ENCODE results near the gene GPBAR1.

Gene GPBAR1

DNA sequence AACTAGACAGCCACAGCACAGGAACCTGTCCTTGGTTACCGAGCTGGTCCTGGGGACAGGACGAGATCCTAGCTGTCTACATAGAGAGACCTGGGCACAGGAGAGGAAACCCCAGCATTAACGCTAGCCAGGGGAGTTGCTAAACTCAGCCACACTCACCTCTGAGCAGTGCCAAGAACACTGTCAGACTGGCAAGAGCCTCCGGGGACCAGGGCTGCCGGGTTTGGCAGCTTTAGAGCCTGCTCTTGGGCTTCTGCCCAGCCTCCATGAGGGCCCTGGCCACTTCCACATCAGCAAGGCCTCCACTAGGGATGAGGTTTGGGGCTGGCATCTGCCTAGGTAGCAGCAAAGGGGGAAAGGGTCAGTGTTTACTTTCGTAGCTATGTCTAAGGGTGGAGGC is 24.8 kb downstream of the GPBAR1 start:
- DNase-seq (ENCODE audit: low read depth, low spot score): no peak

DNA sequence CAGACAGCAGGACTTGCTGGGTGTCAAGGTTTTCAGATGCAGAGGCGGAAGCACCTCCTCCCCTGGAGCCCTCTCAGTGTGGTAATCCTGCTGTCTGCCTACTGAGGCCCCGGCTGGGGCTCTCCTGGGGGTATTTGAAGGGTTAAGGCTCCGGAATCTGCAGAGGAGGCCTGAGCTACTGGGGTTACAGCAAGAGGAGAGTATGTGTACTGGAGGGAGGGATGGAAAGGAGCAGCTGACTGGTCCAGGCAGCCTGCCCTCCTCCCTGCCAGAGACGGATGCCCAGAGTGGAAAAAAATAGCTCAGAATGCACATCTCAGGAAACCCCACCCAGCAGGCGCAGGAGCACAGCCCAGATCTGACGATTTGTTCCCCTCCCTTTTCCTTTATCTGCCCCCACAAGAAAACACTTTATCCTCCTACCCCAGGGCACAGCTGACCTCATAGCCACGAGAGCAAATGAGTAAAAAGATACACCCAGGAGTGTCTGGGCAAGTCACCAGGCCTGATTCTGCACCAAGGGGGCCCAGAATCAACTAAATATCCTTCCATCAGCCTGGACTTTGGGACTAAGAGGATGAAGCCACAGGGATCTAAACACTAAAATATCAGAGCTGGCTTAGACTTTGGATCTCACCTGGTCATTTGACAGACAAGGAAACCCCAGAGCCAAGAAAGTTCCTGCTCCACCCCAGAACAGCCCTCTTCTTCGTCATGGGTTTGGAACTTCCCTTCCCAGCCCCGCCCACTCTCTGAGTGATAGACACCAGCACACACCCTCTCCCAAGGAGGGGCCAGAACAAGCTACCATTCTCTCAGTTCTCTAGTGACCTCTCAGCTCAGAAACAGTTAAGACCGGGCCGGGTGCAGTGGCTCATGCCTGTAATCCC is 26.0 kb downstream of the GPBAR1 start:
- DNase-seq (ENCODE audit: low read depth, low spot score): peak; percentile 51

DNA sequence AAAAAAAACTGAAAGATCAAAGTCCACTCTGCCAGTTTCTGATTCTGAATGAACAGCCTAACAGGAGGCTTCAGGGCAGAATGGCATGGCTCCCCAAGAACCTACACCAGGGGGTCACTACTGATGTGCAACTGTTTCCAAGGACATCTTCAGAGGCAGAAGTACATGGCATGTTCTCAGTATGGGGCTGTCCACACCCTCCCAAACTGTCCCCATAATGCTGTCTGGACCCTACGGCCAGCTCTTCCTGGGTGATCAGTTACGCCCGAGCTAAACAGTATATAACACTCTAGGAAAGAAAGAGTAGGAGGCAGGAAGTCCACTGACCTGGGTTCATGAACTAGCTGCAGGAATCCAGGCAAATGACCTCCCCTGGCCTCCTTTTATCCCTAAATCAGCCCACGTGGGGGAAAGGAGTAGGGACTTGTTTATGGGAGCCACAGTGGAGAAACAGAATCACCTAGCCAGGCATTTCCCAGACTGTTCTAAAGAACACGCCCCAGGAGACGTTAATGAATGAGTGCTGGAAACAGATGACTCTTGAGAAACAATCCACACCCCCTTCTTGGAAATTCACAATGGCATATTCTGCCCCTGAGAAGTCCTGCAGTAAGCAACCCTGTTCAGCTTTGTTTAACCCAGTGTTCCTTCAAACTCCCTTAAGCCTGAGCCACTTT is 29.0 kb downstream of the GPBAR1 start:
- no peak for DNase-seq (ENCODE audit: low read depth, low spot score)

DNA sequence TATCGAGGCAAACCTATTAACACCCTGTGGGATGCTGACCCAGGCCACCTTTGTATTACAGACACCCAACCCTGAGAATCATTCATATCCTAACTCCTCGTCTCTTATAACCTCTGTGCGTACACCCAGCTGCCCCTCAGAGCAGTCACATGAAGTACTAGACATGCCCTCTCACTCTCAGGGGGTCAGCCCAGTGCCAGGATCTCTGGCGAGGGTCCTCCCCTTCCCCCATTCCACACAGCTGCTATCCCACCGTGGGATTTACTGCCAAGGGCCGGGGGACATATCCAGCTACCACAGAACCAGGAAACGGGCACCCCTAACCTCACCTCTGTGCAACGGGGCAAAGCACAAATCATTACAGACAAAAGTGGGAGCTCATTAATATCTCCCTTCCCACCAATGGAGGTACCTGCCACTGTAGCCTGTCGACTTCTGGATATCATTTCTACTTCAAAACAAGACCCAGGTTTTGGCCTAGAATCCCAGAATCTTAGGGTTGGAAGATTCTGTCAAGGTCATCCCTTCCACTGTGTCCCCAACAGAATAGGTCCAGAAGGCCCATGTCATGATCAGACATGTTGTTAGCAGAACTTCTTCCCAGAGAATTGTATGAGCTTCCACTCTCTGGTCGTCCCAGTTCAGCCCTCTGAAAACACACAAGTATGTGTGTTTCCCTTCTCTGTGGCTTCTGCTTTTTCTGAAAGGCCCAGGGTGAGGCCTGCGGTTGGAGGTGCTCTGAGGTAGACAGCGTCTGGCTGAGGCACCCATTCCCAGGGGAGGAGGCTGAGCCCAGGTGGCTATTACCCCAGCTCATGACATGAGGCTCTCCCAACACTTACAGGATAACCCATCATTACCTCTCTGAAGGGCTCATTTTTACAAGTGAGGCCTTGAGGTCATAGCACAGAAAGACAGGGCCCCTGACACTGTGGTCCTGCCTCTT is 29.8 kb downstream of the GPBAR1 start:
- no peak for DNase-seq (ENCODE audit: low read depth, low spot score)

DNA sequence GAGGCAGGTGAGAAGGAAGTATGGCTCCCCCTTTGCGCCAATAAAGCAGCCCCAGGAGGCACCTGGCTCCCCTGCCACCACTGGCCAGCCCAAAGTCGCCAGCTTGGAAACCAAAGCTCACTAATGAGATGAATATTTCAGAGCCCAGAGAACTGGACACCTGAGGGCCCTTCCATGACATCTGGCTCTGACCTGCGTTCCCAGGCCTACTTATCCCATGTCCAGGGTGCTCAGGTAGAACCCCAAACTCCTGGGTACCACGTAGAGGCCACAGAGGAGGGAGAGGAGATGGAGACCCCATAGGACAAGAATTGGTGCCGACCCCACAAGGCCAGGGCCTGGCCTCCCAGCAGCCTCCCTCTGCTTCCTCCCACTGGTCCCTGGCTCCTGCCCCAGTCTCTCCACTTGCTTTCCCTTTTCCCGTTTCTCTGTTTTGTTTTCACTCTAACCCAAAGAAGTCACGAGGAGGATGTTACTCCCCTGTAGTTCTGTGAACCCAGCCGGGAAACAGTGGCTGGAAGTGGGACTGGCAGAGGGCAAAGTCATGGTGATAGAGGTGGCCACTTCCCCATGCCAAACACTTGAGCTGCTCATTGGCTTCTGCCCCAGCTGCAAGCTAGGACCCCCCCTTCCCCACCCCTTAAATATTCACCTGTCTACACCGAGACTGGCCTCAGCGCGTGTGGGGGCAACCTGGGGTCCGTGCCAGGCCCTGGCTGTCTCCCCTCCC is 30.7 kb downstream of the GPBAR1 start:
- DNase-seq (ENCODE audit: low read depth, low spot score): no peak

DNA sequence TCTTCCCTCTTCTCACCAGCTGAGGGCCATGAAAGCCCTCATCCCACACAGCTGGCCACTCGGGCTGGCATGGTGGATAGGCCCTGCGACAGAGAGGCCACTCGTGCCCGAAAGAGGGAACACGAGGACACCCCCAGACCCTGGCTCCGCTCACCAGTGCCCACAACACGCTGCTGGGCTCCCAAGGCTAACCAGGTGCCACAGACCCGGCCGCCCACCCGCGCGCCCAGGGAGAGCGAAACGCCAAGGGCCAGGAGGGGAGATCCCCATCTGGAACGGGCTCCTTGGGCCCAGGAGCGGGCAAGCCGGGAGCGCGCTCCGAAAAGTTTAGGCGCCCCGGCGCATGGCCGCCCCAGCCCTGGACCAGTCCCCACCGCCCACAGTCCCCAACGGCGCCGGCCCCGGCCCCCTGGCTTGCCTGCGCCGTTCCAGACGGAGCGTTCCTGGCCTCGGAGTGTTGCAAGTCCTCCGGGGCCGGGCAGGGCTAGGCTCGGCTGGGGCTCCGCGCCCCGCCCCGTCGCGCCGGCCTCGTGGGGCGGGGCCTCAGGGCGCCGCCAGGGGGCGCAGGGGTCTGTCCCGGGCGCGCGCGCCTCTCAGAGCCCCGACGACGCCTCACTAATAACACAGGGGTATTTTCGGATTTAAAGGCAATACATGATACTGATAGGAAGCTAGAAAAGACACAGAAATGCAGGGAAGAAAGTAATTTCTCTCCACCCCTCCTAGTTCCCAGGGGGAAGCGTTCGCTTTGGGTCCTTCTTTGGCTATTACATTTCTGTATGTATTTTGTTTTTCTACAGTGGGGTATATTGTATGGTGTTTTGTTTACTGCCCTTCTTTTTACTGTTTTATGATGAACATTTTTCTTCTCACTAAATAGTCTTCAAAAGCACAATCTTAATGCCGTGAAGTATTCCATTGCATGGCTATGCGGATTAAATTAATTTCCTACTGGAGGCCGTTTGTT is 31.5 kb downstream of the GPBAR1 start, which contains the start of gene TMBIM1:
Gene TMBIM1, minus strand, starts transcription at position 456 of the 967 bp plus-strand sequence. CDS start 10,362 bp downstream, outside the sequence.
- peak; percentile 59 for DNase-seq (ENCODE audit: low read depth, low spot score)

DNA sequence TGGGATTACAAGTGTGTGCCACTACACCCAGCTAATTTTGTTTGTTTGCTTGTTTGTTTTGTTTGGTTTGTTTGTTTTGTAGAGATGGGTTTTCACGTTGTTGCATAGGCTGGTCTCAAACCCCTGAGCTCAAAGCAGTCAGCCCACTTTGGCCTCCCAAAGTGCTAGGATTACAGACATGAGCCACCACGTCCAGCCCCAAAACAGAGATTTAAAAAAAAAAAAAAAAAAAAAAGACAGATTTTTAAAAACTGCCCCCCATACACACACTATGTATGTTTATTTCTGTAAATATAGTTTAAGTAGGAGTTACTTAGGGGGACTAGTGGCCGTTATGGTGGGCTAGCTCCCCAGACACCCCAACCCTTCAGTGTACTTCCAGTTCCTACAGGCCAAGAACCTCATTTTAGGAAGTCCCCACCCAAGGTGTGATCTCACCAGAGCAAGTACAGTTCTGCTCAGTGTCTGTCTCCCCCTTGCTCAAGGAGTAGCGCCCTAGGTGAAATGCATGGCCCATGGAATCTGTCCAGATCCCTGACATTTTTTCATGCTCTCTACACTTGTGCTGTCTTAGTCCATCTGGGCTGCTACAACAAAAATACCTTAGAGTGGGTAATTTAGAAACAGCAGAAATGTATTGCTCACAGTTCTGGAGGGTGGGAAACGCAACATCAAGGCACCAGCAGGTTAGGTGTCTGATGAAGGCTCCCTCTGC is 33.1 kb downstream of the GPBAR1 start:
- no peak for DNase-seq (ENCODE audit: low read depth, low spot score)

DNA sequence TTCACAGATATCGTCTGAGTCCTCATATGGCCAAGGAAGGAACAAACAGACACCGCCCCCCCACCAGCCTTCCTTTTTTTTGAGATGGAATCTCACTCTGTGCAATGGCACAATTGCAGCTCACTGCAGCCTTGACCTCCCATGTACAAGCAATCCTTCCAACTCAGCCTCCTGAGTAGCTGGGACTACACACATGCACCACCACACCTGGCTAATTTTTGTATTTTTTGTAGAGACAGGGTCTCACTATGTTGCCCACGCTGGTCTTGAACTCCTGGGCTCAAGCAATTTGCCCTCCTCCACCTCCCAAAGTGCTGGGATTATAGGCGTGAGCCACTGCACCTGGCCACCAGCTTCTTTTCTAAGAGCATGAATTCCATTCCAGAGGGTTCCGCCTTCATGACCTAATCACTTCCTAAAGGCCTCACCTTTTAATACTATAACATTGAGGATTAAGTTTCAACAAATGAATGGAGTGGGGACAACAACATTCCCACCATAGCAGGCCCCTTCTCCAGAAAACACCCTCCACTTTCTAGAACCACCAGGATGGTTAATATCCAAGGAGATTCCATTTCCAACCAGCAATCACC is 33.7 kb downstream of the GPBAR1 start:
- DNase-seq (ENCODE audit: low read depth, low spot score): no peak

DNA sequence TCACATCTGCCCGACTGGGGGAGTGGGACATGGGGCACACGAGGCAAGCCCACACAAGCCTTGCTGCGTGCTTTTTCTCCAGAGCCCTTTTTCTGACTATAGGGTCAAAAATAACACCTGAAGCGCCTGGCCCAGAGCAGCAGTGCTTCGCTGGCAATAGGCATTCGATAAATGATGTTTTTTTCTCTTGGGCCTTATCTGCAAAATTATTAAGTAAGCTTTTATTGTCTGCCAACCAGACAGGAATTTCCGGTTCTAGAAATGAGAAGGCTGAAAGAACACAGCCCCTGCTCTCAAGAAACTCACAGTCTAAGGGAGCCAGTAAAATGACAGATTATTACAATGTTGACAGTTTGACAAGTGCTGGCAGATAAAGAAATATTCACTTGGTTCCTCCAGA is 34.2 kb downstream of the GPBAR1 start:
- DNase-seq (ENCODE audit: low read depth, low spot score): no peak

DNA sequence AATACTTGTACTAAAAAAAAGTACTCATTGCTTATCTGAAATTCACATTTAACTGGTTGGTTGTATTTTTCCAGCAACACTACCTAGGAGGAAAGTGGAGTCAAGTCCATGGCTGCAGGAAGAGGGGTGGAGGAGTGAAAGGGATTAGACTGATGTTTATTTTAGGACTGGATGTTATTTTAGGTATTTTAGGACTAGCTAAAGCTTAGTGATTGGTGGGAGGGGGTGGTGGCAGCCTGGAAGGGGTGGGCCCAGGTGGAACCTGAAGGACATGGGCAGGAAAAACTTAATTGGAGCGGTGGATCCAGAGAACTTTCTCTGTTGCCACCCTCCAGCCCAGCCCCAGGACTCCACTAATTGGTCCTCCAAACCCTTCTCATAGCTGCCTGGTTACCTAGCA is 35.4 kb downstream of the GPBAR1 start:
- DNase-seq (ENCODE audit: low read depth, low spot score): no peak

DNA sequence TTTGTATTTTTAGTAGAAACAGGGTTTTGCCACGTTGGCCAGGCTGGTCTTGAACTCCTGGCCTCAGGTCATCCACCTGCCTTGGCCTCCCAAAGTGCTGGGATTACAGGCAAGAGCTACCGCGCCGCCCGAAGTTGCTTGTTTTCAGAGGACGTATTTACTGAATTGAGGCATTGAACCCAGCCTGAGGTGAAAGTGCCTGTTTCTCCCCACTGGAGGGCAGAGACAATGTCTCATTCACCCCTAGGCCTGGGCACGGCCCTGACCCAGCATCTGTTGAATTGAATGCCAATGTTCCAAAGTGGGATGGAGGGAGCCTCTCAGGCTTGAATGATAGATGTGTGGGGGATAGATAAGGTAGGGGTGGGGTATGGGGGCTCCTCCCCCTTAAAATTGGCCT is 36.0 kb downstream of the GPBAR1 start:
- DNase-seq (ENCODE audit: low read depth, low spot score): no peak

DNA sequence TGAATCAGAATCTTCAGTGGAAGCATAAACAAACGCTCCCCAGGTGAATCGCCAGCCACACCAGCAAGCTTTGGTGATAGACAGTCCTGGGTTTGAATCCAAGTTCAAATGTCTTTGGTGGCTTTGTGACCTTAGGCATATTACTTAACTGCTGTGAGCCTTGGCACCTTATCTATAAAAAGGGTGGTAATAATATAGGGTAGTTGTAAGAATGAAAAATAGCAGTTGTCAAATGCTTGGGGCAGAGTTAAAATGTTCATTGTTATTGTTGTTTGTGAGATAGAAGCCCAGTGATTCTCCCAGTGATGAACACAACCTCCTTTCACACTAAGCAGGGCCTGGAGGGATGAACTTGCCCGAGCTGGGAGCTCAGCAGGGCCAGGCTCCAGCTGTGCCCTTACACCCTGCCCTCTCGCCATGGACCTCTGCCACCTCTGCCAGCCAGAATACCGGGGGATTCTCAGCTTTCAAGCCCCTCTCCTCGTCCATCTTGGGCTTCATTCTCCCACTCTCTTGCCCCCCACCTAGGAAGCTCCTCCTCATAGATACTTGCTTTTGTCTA is 37.6 kb downstream of the GPBAR1 start:
- no peak for DNase-seq (ENCODE audit: low read depth, low spot score)

DNA sequence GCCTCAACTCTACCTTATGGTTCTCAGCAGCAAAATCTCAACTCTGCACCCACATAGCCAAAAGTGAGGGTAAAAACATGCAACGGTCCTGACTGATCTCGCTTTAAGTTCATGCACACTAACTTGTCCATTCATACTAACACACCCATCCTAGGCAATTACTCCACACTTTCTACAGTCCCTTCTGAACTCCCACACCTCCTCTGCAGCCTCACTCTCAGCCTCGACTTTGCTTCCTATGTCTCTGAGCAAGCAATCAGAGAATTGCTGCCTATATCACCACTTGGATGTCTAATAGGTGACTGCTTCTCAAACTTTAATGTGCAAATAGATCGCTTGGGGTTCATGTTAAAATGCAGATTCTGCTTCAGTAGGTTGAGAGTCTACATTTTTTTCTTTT is 39.3 kb downstream of the GPBAR1 start:
- DNase-seq (ENCODE audit: low read depth, low spot score): no peak

DNA sequence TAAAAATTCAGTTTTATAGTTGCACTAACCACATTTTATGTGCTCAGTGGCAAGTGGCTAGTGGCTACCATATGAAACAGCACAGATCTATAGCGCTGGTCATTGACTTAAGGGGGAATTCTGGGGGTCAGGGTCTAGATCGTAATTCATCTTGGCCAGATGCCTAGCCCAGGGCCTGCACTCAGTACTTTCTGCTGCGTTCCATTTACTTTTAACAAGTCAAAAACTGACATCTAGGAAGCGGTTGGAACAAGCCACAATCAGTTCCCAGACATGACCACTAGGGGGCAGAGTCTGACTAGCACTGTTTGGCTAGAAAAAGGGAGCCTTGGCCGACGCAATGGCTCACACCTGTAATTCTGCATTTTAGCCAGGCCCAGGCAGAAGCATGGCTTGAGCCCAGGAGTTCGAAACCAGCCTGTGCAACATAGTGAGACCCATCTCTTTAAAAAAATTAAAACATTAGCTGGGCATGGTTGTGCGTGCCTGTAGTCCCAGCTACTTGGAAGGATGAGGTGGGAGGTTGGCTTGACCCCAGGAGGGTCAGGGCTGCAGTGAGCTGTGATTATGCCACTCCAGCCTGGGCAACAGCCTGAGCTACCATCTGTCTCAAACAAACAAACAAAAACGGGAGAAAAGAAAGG is 40.5 kb downstream of the GPBAR1 start:
- peak; percentile 80 for DNase-seq (ENCODE audit: low read depth, low spot score)

DNA sequence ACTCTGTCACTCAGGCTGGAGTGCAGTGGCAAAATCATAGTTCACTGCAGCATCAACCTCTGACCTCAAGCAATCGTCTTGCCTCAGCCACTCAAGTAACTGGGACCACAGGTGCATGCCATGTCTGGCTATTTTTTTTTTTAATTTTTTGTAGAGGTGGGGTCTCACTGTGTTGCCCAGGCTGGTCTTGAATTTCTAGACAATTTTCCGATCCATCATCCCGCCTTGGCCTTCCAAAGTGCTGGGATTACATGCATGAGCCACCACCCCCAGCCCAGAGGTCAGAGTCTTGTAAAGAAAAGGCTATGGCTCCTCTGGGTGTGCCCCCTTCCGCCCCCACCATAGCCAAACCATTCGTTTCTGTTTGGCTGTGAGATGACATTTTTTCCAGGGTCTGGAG is 44.6 kb downstream of the GPBAR1 start:
- DNase-seq (ENCODE audit: low read depth, low spot score): no peak

DNA sequence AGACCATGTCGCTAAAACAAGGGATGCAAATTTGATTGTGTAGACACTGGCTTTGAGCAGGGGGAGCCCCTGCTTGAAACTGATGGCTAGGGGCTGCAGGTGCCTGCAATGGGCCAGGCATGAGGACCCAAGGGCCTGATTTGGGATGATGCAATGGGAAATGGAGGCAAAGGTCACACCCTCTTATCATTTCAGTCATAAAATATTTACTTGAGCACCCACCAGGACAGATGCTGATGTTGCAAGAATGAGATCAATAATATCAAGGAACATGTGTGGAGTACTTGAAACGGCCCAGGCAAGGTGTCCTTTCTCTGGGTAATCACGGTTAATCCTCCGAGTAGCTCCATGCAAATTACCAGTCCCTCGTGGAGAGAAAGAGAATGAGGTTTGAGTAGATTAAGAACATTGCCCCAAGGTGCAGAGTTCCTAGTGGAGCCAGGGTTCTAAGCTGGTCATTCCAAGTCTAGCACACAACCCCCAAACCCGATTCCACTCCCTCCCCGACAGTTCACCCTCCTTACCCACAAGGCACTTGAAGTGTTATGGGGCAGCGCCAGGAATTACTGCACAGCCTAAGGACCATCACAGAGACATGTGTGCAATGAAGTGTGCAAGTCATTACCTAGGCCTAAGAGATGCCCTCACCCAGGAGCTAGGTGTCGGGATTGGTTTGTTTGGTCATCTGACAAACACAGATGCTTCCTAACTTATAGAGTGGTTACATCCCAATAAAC is 45.5 kb downstream of the GPBAR1 start:
- no peak for DNase-seq (ENCODE audit: low read depth, low spot score)

DNA sequence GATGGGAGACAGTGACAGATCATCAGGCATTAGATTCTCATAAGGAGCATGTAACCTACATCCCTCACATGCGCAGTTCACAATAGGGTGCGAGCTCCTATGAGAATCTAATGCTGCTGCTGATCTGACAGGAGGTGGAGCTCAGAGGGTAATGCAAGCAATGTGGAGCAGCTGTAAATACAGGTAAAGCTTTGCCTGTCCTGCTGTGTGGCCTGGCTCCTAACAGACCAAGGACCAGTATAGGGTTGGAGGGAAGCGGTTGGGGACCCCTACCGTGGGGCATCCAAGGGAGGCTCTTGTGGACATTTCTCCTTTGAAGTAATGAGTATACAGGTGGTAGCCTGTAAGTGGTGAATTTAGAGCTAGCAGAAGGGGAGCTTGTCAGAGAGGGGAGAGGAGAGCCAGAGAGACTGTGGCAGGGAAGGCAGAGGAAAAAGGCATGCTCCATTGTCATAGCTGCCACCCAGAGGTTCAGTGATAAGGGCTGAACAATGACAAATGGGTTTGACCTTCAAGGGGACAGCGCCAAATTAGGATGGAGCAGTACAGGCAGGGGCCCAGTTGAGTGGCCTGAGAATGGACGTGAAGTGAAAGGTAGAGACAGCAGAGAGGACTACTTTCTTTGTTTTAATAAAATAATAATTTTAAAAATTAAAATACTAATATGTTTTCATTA is 46.7 kb downstream of the GPBAR1 start:
- no peak for DNase-seq (ENCODE audit: low read depth, low spot score)
